Spleen (tissue), 11 donors: ENCODE results near the gene PDZD2. TPM values are rescaled to one million over a fixed set of nuclear protein-coding genes. Genes with fewer than 3 reads are reported as not detected.

Source experiments
- DNase-seq: peaks from one replicate; pipeline ENCODE4 v3.0.0-alpha.2; 2020
- H3K27ac ChIP-seq, 8 donors: fragments of 200-600 bp; sonication (generic) in 7 of 8; 1 replicate in 4 of 8; 2 replicates in 4 of 8; pipeline versions ENCODE4 v1.5.0 to v1.8.0; 2016 to 2021; ENCODE audit warnings: inconsistent platforms in 4 of 8, mild to moderate bottlenecking in 4 of 8, moderate library complexity in 1 of 8
- H3K27me3 ChIP-seq, 7 donors: fragments of 200-600 bp; sonication (generic) in 6 of 7; replicated peaks in 1 of 7; 1 replicate in 4 of 7; 2 replicates in 3 of 7; pipeline versions ENCODE4 v1.5.0 to v1.8.0; 2016 to 2021; ENCODE audit warnings: inconsistent platforms in 3 of 7, mild to moderate bottlenecking in 1 of 7
- H3K36me3 ChIP-seq, 6 donors: fragments of 200-600 bp; sonication (generic) in 5 of 6; 1 replicate in 4 of 6; 2 replicates in 2 of 6; pipeline versions ENCODE4 v1.5.0 to v1.8.0; 2016 to 2021; ENCODE audit warnings: inconsistent platforms in 2 of 6
- H3K4me1 ChIP-seq, 6 donors: fragments of 200-600 bp; sonication (generic) in 5 of 6; 1 replicate in 3 of 6; 2 replicates in 3 of 6; pipeline versions ENCODE4 v1.5.0 to v1.8.0; 2016 to 2021; ENCODE audit warnings: inconsistent platforms in 3 of 6
- H3K4me3 ChIP-seq, 8 donors: fragments of 200-600 bp; sonication (generic) in 7 of 8; 1 replicate in 4 of 8; 2 replicates in 4 of 8; pipeline versions ENCODE4 v1.5.0 to v1.8.0; 2016 to 2021; ENCODE audit warnings: inconsistent platforms in 4 of 8, mild to moderate bottlenecking in 4 of 8, moderate library complexity in 2 of 8
- H3K9me3 ChIP-seq, 8 donors: fragments of 200-600 bp; sonication (generic) in 7 of 8; 1 replicate in 4 of 8; 2 replicates in 4 of 8; pipeline versions ENCODE4 v1.5.0 to v1.8.0; 2016 to 2021; ENCODE audit warnings: inconsistent platforms in 4 of 8
- CTCF ChIP-seq, 11 experiments: fragments of 200-600 bp in 7 of 11; fragments of 450-650 bp in 4 of 11; sonication (generic) in 4 of 11; IDR thresholded peaks in 8 of 11; conservative IDR thresholded peaks in 3 of 11; 1 replicate in 7 of 11; 2 replicates in 4 of 11; pipeline versions ENCODE4 v1.4.0 to v1.8.0; 2016 to 2021; ENCODE audit warnings: antibody characterized with exemption in 11 of 11, inconsistent platforms in 4 of 11, mild to moderate bottlenecking in 1 of 11
- POLR2A ChIP-seq, 3 donors: fragments of 450-650 bp; IDR thresholded peaks; one replicate each; pipeline ENCODE4 v1.5.1; 2017; ENCODE audit warnings: antibody characterized with exemption in 3 of 3, mild to moderate bottlenecking in 1 of 3
- POLR2AphosphoS5 ChIP-seq, 3 donors: sonication (generic); formaldehyde crosslinking; IDR thresholded peaks; one replicate each; pipeline ENCODE4 v1.5.1; 2017; ENCODE audit warnings: antibody characterized with exemption in 3 of 3
- WGBS, 5 donors: extraction: QIAGEN DNeasy Blood & Tissue Kit in 3 of 5; methylation state at CpG; one replicate each; pipeline versions ENCODE4 v1.1.5 to v1.1.7; 2013 to 2018; 5-methylcytosine and 5-hydroxymethylcytosine counted together
- intact Hi-C: fragments of 100-400 bp; cut with DNase I; formaldehyde crosslinking; loops from one replicate; pipeline ENCODE4 v1.15.0; 2023; ENCODE audit warnings: low total_unique reads
- polyA plus RNA-seq, 3 donors: library from polyadenylated mRNA; stranded (reverse); fragments of 200-250 nt; gene quantifications; one replicate each; pipeline ENCODE4 v1.2.1, GENCODE V29; 2013
- total RNA-seq, 7 donors: library from RNA; depleted of rRNA in 3 of 7; stranded (reverse); fragments of >200 nt in 3 of 7; fragmentation: NEBNext Ultra II Directional in 4 of 7; extraction: Animal tissue kit (Norgen Biotek cat#: 25700) in 4 of 7; gene quantifications; one replicate each; pipeline versions ENCODE4 v1.1.0 to v1.2.1, GENCODE V29; 2016 to 2021
- donor health status: healthy with polysubstance abuse.
- donor health status: DM: no; HTN: no; CAD: no; lungs with moderate emphysema.
- donor health status: DM: no; HTN: no; CAD: no.
- donor health status: Bipolar disorder and iron deficiency.
- donor health status: healthy.
- donor health status: DM: no; HTN: no; CAD: no.
- donor health status: DM: yes; HTN: yes; CAD: no.

PDZD2 gene
- total and polyA plus RNA-seq, 10 donors, result 0.09 to 4.7 (median 2.4) TPM

GRCh38 chr5:31845361-31845760 lies 206.4 kb downstream of the PDZD2 start:
- no peaks in the 10 kb centered on the region for H3K9me3 ChIP-seq
- H3K4me3 ChIP-seq, result no peak overlapping the region
- no peaks in the 10 kb centered on the region for H3K27me3 ChIP-seq
- no peaks in the 10 kb centered on the region for H3K4me1 ChIP-seq
- H3K27ac ChIP-seq, result no peak overlapping the region
- WGBS, 5 donors, result 19 to 44% (median 26%) methylated on average over 3 of the region's 3 CpGs
- no peaks in the 10 kb centered on the region for H3K36me3 ChIP-seq
- intact Hi-C loops, result no loop called here
- DNase-seq, result no peak
- TF ChIP-seq POLR2AphosphoS5 (IDR thresholded peaks at IDR 0.05) (no peak), CTCF (IDR thresholded peaks at IDR 0.05 in 8 of 11, conservative IDR thresholded peaks at IDR 0.05 in 3 of 11) (no peak), POLR2A (IDR thresholded peaks at IDR 0.05) (no peak)

GRCh38 chr5:31846934-31847333 lies 208.0 kb downstream of the PDZD2 start:
- Histone ChIP-seq H3K4me3 (no peak overlapping the region), H3K9me3 (no peaks in the 10 kb centered on the region), H3K4me1 (no peaks in the 10 kb centered on the region), H3K27ac (no peak overlapping the region), H3K27me3 (peaks cover 0 to 2% (median 0%) of the 10 kb centered on the region in 7 donors), H3K36me3 (no peaks in the 10 kb centered on the region)
- intact Hi-C loops, result no loop called here
- TF ChIP-seq POLR2AphosphoS5 (IDR thresholded peaks at IDR 0.05), result no peak
- TF ChIP-seq POLR2A (IDR thresholded peaks at IDR 0.05), result no peak
- no peak for TF ChIP-seq CTCF (IDR thresholded peaks at IDR 0.05 in 8 of 11, conservative IDR thresholded peaks at IDR 0.05 in 3 of 11)
- 22 to 46% (median 29%) methylated on average over 1 of the region's 1 CpG for WGBS, 5 donors
- DNase-seq, result no peak

GRCh38 chr5:31847354-31847753 lies 208.4 kb downstream of the PDZD2 start:
- H3K4me3 ChIP-seq, result no peak overlapping the region
- intact Hi-C loops, result no loop called here
- H3K9me3 ChIP-seq, result no peaks in the 10 kb centered on the region
- no peaks in the 10 kb centered on the region for H3K4me1 ChIP-seq
- no peak overlapping the region for H3K27ac ChIP-seq
- WGBS, 5 donors, result 81 to 93% (median 84%) methylated on average over 7 of the region's 7 CpGs
- no peak for TF ChIP-seq CTCF (IDR thresholded peaks at IDR 0.05 in 8 of 11, conservative IDR thresholded peaks at IDR 0.05 in 3 of 11)
- TF ChIP-seq POLR2AphosphoS5 (IDR thresholded peaks at IDR 0.05), result no peak
- TF ChIP-seq POLR2A (IDR thresholded peaks at IDR 0.05), result no peak
- H3K27me3 ChIP-seq, result peaks cover 0 to 6% (median 0%) of the 10 kb centered on the region in 7 donors
- DNase-seq, result no peak
- no peaks in the 10 kb centered on the region for H3K36me3 ChIP-seq

GRCh38 chr5:31850981-31851689 lies 212.2 kb downstream of the PDZD2 start:
- Histone ChIP-seq H3K4me3 (no peak overlapping the region), H3K9me3 (no peaks in the 10 kb centered on the region), H3K27ac (no peak overlapping the region), H3K27me3 (peaks cover 0 to 44% (median 12%) of the 10 kb centered on the region in 7 donors), H3K36me3 (no peaks in the 10 kb centered on the region), H3K4me1 (peaks cover 0 to 23% (median 17%) of the 10 kb centered on the region in 6 donors)
- no peak for DNase-seq
- 27 to 34% (median 31%) methylated on average over 4 of the region's 4 CpGs for WGBS, 5 donors
- intact Hi-C loops, result no loop called here
- TF ChIP-seq CTCF (IDR thresholded peaks at IDR 0.05 in 8 of 11, conservative IDR thresholded peaks at IDR 0.05 in 3 of 11) (no peak), POLR2A (IDR thresholded peaks at IDR 0.05) (no peak), POLR2AphosphoS5 (IDR thresholded peaks at IDR 0.05) (no peak)
